ENCODE data around the gene AOC3. TPM values are rescaled to one million over a fixed set of nuclear protein-coding genes. Genes with fewer than 3 reads are reported as not detected.

Gene AOC3
- total RNA-seq, 1 experiment from 2014 or later, result 3.5 TPM

DNA sequence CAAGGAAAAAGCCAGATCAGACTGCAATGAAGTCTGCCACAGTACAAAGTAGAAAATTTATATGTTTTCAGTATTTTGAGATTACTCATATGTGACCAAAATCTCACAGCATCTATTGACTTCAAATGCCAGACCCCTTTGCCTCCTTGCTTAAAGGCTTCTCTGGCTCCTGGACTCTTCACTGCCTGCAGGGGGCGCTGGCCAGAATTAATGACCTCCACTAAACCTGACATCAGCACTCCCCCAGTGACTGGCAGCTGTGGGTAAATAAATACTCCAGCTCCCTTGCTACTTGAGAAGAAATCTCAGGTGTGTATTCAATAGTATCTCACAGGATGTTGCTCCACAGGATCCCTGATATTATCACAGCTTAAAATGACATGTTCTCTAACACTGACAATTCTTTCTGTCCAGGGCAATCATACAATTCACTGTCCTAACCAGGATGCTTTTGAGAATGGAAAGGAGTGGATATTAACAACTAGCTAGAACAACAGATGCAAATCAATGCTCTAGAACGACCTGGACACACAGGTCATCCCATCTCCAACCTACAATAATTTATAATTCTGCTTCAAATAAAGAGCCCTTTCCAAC, 31.0 kb upstream of the AOC3 start:
- TF ChIP-seq, protein P1, sequence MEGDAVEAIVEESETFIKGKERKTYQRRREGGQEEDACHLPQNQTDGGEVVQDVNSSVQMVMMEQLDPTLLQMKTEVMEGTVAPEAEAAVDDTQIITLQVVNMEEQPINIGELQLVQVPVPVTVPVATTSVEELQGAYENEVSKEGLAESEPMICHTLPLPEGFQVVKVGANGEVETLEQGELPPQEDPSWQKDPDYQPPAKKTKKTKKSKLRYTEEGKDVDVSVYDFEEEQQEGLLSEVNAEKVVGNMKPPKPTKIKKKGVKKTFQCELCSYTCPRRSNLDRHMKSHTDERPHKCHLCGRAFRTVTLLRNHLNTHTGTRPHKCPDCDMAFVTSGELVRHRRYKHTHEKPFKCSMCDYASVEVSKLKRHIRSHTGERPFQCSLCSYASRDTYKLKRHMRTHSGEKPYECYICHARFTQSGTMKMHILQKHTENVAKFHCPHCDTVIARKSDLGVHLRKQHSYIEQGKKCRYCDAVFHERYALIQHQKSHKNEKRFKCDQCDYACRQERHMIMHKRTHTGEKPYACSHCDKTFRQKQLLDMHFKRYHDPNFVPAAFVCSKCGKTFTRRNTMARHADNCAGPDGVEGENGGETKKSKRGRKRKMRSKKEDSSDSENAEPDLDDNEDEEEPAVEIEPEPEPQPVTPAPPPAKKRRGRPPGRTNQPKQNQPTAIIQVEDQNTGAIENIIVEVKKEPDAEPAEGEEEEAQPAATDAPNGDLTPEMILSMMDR (IDR thresholded peaks at IDR 0.05; ENCODE audit: unreplicated experiment), result peak; percentile 84
- Mint-ChIP-seq H3K36me3 (ENCODE audit: insufficient read depth, unreplicated experiment) (peaks cover 73% of the 10 kb centered on the region), H3K4me1 (ENCODE audit: low read depth, unreplicated experiment) (peaks cover 6% of the 10 kb centered on the region), H3K9me3 (ENCODE audit: low read depth, unreplicated experiment) (no peaks in the 10 kb centered on the region), H3K27ac (ENCODE audit: unreplicated experiment) (no peak overlapping the region), H3K27me3 (ENCODE audit: unreplicated experiment) (no peaks in the 10 kb centered on the region), H3K4me3 (ENCODE audit: low read depth, unreplicated experiment) (no peak overlapping the region)
- BruUV-seq (replicated peaks), result no TSS peak
- DNase-seq, result peak; percentile 83
- intact Hi-C loops (cut with micrococcal nuclease; ENCODE audit: unreplicated experiment), result no loop called here
- CTCF ChIA-PET, result interaction anchor here (1.0 kb wide), 3 partner anchors 22 to 178 kb away, joined by 3 to 6 read pairs (median 5); partner anchors contain the start of genes CNTD1, COA3 and RPL27

DNA sequence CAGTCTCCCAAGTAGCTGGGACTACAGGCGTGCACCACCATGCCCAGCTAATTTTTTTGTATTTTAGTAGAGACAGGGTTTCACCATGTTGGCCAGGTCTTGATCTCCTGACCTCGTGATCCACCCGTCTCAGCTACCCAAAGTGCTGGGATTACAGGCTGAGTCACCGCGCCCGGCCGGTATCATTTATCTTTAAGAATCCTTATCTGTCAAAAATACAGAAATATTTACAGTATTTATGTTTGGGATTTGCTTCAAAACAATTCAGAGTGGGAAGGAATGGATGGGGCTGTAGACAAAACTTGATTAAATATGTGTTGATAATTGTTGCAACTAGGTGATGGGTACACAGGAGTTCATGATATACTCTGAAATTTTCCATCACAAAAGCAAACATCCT, 29.8 kb upstream of the AOC3 start:
- Mint-ChIP-seq H3K27me3 (ENCODE audit: unreplicated experiment) (no peaks in the 10 kb centered on the region), H3K27ac (ENCODE audit: unreplicated experiment) (no peak overlapping the region), H3K36me3 (ENCODE audit: insufficient read depth, unreplicated experiment) (peaks cover 73% of the 10 kb centered on the region), H3K4me1 (ENCODE audit: low read depth, unreplicated experiment) (peaks cover 6% of the 10 kb centered on the region), H3K9me3 (ENCODE audit: low read depth, unreplicated experiment) (no peaks in the 10 kb centered on the region), H3K4me3 (ENCODE audit: low read depth, unreplicated experiment) (peak overlapping the region; percentile 11)
- TF ChIP-seq, protein P1 (IDR thresholded peaks at IDR 0.05; ENCODE audit: unreplicated experiment), result no peak
- no TSS peak for BruUV-seq (replicated peaks)
- DNase-seq, result no peak
- intact Hi-C loops (cut with micrococcal nuclease; ENCODE audit: unreplicated experiment), result no loop called here
- CTCF ChIA-PET, result interaction anchor here (0.6 kb wide), 1 partner anchor 227 kb away, joined by 5 read pairs; no protein-coding TSS in a partner anchor

DNA sequence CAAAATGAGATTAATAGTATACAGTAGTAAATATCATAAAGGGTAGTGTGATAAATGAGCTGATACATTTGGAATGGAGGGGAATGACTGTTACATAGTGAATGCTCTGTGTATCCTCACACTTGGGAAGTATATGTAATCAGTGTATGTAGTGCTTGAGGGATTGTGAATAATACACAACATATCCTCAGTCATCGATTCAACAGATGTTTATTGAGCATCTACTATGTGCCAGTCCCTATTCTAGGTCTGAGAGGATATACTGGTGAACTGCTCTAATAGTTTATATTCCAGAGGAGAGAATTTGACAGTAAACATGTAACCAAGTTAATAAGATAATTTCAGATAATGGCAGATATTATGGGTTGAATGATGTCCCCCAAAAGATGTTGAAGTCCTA, 23.5 kb upstream of the AOC3 start:
- no TSS peak for BruUV-seq (replicated peaks)
- no peaks in the 10 kb centered on the region for H3K9me3 Mint-ChIP-seq (ENCODE audit: low read depth, unreplicated experiment)
- intact Hi-C loops (cut with micrococcal nuclease; ENCODE audit: unreplicated experiment), result no loop called here
- H3K4me1 Mint-ChIP-seq (ENCODE audit: low read depth, unreplicated experiment), result peaks cover 8% of the 10 kb centered on the region
- no peak for DNase-seq
- H3K27me3 Mint-ChIP-seq (ENCODE audit: unreplicated experiment), result peaks cover 16% of the 10 kb centered on the region
- no peak overlapping the region for H3K4me3 Mint-ChIP-seq (ENCODE audit: low read depth, unreplicated experiment)
- TF ChIP-seq, protein P1 (IDR thresholded peaks at IDR 0.05; ENCODE audit: unreplicated experiment), result no peak
- no peak overlapping the region for H3K27ac Mint-ChIP-seq (ENCODE audit: unreplicated experiment)
- CTCF ChIA-PET, result no interaction called here
- H3K36me3 Mint-ChIP-seq (ENCODE audit: insufficient read depth, unreplicated experiment), result peaks cover 25% of the 10 kb centered on the region

DNA sequence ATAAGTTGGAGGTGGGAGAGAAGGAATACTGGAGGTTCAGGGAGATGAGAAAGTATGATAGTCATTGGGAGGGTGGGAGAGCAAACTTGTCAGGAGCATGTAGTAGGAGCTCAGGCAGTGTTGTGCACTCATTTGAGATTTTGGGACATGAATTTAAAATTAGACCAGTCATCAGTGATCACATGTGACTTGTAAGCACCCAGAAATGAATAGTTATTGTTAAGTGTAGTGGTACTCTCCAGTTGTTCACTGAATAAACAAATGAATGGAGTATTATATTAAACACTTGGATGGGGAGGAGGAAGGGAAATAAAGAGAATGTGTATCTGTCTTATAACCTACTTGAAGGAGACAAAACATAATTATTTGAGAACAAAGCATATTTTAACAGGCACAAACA, 20.0 kb upstream of the AOC3 start:
- H3K36me3 Mint-ChIP-seq (ENCODE audit: insufficient read depth, unreplicated experiment), result peaks cover 35% of the 10 kb centered on the region
- no TSS peak for BruUV-seq (replicated peaks)
- intact Hi-C loops (cut with micrococcal nuclease; ENCODE audit: unreplicated experiment), result no loop called here
- CTCF ChIA-PET, result no interaction called here
- peaks cover 19% of the 10 kb centered on the region for H3K4me1 Mint-ChIP-seq (ENCODE audit: low read depth, unreplicated experiment)
- no peak overlapping the region for H3K4me3 Mint-ChIP-seq (ENCODE audit: low read depth, unreplicated experiment)
- peaks cover 16% of the 10 kb centered on the region for H3K27me3 Mint-ChIP-seq (ENCODE audit: unreplicated experiment)
- TF ChIP-seq, protein P1 (IDR thresholded peaks at IDR 0.05; ENCODE audit: unreplicated experiment), result no peak
- no peaks in the 10 kb centered on the region for H3K9me3 Mint-ChIP-seq (ENCODE audit: low read depth, unreplicated experiment)
- DNase-seq, result no peak
- no peak overlapping the region for H3K27ac Mint-ChIP-seq (ENCODE audit: unreplicated experiment)
